Urinary bladder (tissue), 4 donors: ENCODE data around the gene C6orf62. TPM values are rescaled to one million over a fixed set of nuclear protein-coding genes. Genes with fewer than 3 reads are reported as not detected.
"Not testable (repeated sequence)": the region's sequence is repeated elsewhere in the genome, so short reads cannot be mapped to it uniquely, and the experiment has no call there.

Source experiments
- DNase-seq: peaks from one replicate; pipeline ENCODE4 v3.0.0-alpha.2; 2015; ENCODE audit errors: extremely low spot score
- H3K27ac ChIP-seq: one replicate; pipeline ENCODE4 v1.5.1; 2013; ENCODE audit warnings: low read depth, mild to moderate bottlenecking, moderate library complexity
- H3K36me3 ChIP-seq: one replicate; pipeline ENCODE4 v1.6.1; 2013; ENCODE audit warnings: mild to moderate bottlenecking, moderate library complexity; ENCODE audit not compliant: insufficient read depth
- H3K4me1 ChIP-seq: one replicate; pipeline ENCODE4 v1.6.1; 2013; ENCODE audit warnings: mild to moderate bottlenecking, moderate library complexity; ENCODE audit not compliant: insufficient read depth
- H3K4me3 ChIP-seq: one replicate; pipeline ENCODE4 v1.5.1; 2013; ENCODE audit warnings: low read depth, low read length
- WGBS: extraction: QIAGEN DNeasy Blood & Tissue Kit; methylation state at CpG from one replicate; pipeline ENCODE4 v1.1.7; 2013; 5-methylcytosine and 5-hydroxymethylcytosine counted together
- polyA plus RNA-seq: library from polyadenylated mRNA; stranded (reverse); fragments of 200-250 nt; gene quantifications from one replicate; pipeline ENCODE4 v1.2.3, GENCODE V29; 2013
- total RNA-seq: library from RNA; depleted of rRNA; stranded (reverse); fragments of >200 nt; gene quantifications from one replicate; pipeline ENCODE4 v1.2.3, GENCODE V29; 2014
- donor health status: healthy with polysubstance abuse.
- donor health status: healthy.

The C6orf62 gene
- total and polyA plus RNA-seq, 2 donors = 38.1 to 85.8 TPM

DNA sequence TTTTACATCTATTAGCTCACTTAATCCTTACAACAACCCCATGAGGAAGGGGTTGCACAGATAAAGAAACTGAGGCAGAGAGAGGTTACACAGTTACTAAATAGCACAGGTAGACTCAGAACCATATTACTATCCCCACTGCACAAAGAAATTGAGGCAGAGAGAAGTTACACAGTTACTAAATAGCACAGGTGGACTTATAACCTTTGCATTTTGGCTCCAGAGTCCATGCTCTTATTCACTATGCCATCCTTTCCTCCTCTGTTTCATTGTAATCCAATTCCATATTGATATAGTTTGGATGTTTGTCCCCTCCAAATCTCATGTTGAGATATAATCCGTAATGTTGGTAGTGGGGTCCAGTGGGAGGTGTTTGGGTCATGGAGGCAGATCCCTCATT, 55.8 kb downstream of the C6orf62 start:
- DNase-seq = no peak
- WGBS = 96% methylated on average over 1 of the region's 1 CpG
- Histone ChIP-seq H3K4me3 (no peak overlapping the region), H3K4me1 (peaks cover 2% of the 10 kb centered on the region), H3K27ac (no peak overlapping the region), H3K36me3 (no peaks in the 10 kb centered on the region)

DNA sequence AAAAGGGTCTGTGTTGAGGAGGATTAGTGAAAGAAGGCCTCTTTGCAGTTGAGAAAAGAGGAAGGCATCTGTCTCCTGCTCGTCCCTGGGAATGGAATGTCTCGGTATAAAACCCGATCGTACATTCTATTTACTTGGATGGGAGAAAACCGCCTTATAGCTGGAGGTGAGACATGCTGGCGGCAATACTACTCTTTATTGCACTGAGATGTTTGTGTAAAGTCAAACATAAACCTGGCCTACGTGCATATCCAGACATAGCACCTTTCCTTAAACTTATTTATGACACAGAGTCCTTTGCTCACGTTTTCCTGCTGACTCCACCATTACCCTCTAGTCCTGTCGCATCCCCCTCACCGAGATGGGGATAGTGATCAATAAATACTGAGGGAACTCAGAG, 56.7 kb downstream of the C6orf62 start:
- WGBS = 89% methylated on average over 10 of the region's 10 CpGs

GRCh38 chr6:24661759-24662158, 57.2 kb downstream of the C6orf62 start:
- H3K36me3 ChIP-seq, H3K4me3 ChIP-seq, H3K27ac ChIP-seq, DNase-seq, H3K4me1 ChIP-seq: not testable (repeated sequence)
- 83% methylated on average over 5 of the region's 5 CpGs for WGBS

More for the DNA sequence above, 56.7 kb downstream of the C6orf62 start:
- Histone ChIP-seq H3K36me3 (no peaks in the 10 kb centered on the region), H3K4me1 (no peaks in the 10 kb centered on the region), H3K4me3 (no peak overlapping the region), H3K27ac (no peak overlapping the region)
- DNase-seq = no peak

GRCh38 chr6:24660105-24660504, 58.8 kb downstream of the C6orf62 start:
- no peak for DNase-seq
- Histone ChIP-seq H3K4me1 (no peaks in the 10 kb centered on the region), H3K36me3 (no peaks in the 10 kb centered on the region), H3K4me3 (no peak overlapping the region), H3K27ac (no peak overlapping the region)
- 88% methylated on average over 2 of the region's 2 CpGs for WGBS

- Histone ChIP-seq H3K36me3 (no peaks in the 10 kb centered on the region), H3K4me1 (no peaks in the 10 kb centered on the region), H3K27ac (no peak overlapping the region), H3K4me3 (no peak overlapping the region)
- no peak for DNase-seq
- WGBS = 59% methylated on average over 1 of the region's 1 CpG
Measured at GRCh38 chr6:24659561-24659960, 59.4 kb downstream of the C6orf62 start.

- no peaks in the 10 kb centered on the region for H3K36me3 ChIP-seq
- H3K4me1 ChIP-seq = no peaks in the 10 kb centered on the region
- no peak overlapping the region for H3K4me3 ChIP-seq
- DNase-seq = no peak
- 69% methylated on average over 9 of the region's 9 CpGs for WGBS
- H3K27ac ChIP-seq = no peak overlapping the region
Measured at GRCh38 chr6:24658573-24659560, 60.1 kb downstream of the C6orf62 start.

- Histone ChIP-seq H3K4me1 (no peaks in the 10 kb centered on the region), H3K4me3 (no peak overlapping the region), H3K36me3 (no peaks in the 10 kb centered on the region), H3K27ac (no peak overlapping the region)
- DNase-seq = no peak
- 84% methylated on average over 1 of the region's 1 CpG for WGBS
Measured at GRCh38 chr6:24655215-24655614, 63.7 kb downstream of the C6orf62 start.

Other genes with a start within 250 kb of the C6orf62 start
- 4.8 TPM for gene GPLD1, start 229.6 kb downstream of the C6orf62 start, total RNA-seq
- 1.6 TPM for gene GPLD1, start 229.6 kb downstream of the C6orf62 start, polyA plus RNA-seq
- 9.3 TPM for gene ALDH5A1, start 224.2 kb downstream of the C6orf62 start, total RNA-seq
- 4.6 TPM for gene ALDH5A1, start 224.2 kb downstream of the C6orf62 start, polyA plus RNA-seq
- 0.26 TPM for gene KIAA0319, start 73.0 kb downstream of the C6orf62 start, total RNA-seq
- gene KIAA0319, start 73.0 kb downstream of the C6orf62 start, polyA plus RNA-seq = 0.04 TPM
- gene TDP2, start 52.3 kb downstream of the C6orf62 start, total RNA-seq = 42.2 TPM
- 29.7 TPM for gene TDP2, start 52.3 kb downstream of the C6orf62 start, polyA plus RNA-seq
- gene ACOT13, start 52.1 kb downstream of the C6orf62 start, total RNA-seq = 8.7 TPM
- 12.0 TPM for gene ACOT13, start 52.1 kb downstream of the C6orf62 start, polyA plus RNA-seq
- 44.7 TPM for gene GMNN, start 55.8 kb upstream of the C6orf62 start, total RNA-seq
- 15.4 TPM for gene GMNN, start 55.8 kb upstream of the C6orf62 start, polyA plus RNA-seq
- not detected for gene ARMH2, start 79.8 kb upstream of the C6orf62 start, total RNA-seq
- not detected for gene ARMH2, start 79.8 kb upstream of the C6orf62 start, polyA plus RNA-seq
- 14.1 TPM for gene RIPOR2, start 216.8 kb upstream of the C6orf62 start, total RNA-seq
- gene RIPOR2, start 216.8 kb upstream of the C6orf62 start, polyA plus RNA-seq = 7.3 TPM